GM21360 (cell line): ENCODE results near the gene CACNB2.

ENCODE experiments used
- ATAC-seq: cut with Tn5 transposase; IDR thresholded peaks from one replicate; pipeline ENCODE4 v1.9.1; 2021; ENCODE audit warnings: mild to moderate bottlenecking, moderate library complexity; ENCODE audit not compliant: unreplicated experiment

The CACNB2 gene

DNA sequence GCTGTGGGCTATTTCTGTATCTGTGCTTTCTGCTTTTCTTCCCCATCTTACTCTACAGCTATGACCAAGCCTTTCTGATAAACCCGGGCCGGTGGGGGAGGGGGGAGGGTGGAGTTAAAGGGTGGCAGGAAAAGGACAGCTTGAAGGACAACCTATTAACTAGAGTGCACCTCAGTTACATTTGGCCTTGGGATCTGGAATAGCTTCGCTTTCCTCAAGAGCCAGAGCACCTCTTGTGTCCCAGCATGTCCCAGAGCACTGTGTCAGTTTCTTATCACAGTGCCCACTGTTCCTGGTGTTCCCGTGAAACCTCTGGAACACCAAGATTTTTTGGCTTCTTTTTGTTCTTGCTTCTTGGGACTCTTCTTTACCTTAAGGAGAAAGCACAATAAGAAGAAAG lies 350.5 kb downstream of the CACNB2 start:
- ATAC-seq, result no peak

- ATAC-seq, result no peak
Measured at GRCh38 chr10:18497806-18498369, 357.7 kb downstream of the CACNB2 start.

GRCh38 chr10:18498998-18499397 lies 358.8 kb downstream of the CACNB2 start:
- ATAC-seq, result no peak

DNA sequence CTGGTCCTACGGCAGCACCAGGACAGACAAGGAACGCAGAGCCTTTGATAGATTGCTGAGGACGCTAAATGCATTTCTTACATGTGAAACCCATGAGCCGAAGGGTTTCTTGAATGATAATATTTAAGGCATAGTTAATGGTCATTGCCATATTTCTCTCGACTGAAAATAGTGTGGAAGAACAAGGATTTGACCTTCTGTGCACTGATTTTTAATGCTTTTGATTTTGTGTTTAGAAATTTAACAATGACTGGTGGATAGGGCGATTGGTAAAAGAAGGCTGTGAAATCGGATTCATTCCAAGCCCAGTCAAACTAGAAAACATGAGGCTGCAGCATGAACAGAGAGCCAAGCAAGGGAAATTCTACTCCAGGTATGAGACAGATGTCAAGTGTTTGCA lies 360.4 kb downstream of the CACNB2 start:
- ATAC-seq, result no peak

- peak; percentile 97 for ATAC-seq
Measured at GRCh38 chr10:18501198-18501597, 361.0 kb downstream of the CACNB2 start.

- ATAC-seq, result no peak
Measured at GRCh38 chr10:18501629-18502028, 361.4 kb downstream of the CACNB2 start.

DNA sequence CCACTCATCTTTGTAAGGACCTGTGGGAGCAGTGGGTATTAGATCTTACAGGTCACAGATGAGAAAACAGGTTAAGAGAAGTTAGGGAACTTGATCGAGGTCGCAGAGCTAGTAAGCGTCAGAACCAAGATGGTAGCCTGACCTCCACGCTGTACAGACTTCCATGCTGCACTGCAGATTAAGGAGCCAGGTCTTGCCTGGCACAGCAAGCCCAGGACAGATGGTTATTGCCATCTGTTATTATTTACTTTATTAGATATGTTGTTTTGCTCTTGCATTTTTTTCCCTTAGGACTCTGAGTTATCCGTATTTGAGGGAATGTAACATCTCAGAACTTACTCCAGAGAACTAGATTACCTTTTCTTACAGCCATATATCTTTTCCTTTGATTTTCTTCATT lies 363.9 kb downstream of the CACNB2 start:
- ATAC-seq, result no peak

- no peak for ATAC-seq
Measured at GRCh38 chr10:18505456-18506118, 365.4 kb downstream of the CACNB2 start.

DNA sequence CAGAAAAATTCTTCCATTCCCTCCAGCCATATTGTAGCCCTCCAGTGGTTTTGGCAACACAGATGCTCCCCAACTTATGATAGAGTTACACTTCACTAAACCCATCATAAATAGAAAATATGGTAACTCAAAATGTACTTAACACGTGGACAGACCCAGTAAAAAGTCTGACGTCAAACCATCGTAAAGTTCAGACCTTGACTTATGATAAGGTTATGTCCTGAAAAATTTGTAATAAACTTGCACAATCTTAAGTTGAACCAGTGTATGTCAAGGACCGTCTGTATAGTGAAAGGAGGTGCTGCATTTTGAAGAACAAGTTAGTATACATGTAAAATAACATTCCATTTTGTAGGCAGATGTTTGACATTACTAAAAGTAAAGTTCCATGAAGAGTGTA lies 368.4 kb downstream of the CACNB2 start:
- ATAC-seq, result no peak

DNA sequence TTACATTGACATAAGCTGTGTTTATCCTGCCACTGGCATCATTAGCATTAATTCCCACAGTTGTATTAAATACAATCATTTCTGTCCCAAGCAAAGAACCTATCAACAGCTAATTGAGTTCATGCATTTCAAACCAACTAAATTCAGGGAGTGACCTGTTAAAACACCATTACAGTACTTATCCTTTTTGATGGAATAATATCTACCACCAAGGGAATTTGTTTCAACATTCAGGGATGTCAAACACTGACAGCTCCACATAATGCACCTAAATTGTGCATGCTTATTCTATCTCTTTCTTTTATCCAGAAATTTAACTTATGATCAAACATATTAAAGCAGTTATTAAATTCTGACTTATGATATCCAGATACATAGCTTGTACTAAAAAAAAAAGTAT lies 374.3 kb downstream of the CACNB2 start:
- no peak for ATAC-seq

- no peak for ATAC-seq
Measured at GRCh38 chr10:18516851-18517250, 376.6 kb downstream of the CACNB2 start.

GRCh38 chr10:18523025-18523424 lies 382.8 kb downstream of the CACNB2 start:
- ATAC-seq, result no peak

GRCh38 chr10:18523858-18524257 lies 383.6 kb downstream of the CACNB2 start:
- ATAC-seq, result no peak

DNA sequence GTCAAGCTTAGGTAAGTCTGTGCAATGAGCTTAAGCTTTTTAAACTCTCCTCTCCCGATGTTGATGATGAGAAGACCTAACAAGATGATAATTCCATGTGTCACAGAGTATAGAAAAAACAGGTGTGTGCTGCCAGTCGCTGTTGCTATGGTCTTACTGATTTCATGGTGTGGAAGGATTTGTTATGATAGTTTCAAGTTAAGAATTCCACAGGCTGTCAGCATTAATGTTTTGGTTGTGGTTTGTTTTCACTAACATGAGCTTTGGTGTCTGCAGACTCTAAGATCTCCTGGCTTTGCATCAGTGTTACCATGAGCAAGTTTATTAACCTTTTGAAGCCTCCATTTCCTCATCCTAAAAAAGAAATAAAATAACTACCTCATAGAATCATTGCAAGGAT lies 387.5 kb downstream of the CACNB2 start:
- no peak for ATAC-seq

DNA sequence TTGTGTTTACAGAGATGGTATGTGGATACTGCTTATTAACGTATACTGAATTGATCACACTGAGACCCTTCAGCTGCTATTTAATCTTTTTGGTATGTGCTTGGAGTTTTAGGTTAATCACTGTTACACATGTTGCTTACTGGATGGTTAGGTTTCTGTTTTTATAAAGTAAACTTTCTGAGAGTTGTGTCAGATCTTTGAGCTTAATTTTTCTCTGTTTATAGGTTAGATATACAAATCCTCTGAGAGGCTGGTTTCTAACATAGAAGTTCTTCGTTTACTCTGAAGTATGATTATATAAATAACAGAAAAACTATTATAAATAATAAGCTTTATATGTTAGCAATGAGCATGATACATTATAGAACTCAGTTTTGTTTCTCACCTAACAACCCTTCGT lies 388.1 kb downstream of the CACNB2 start:
- no peak for ATAC-seq

- ATAC-seq, result no peak
Measured at GRCh38 chr10:18532881-18533535, 392.8 kb downstream of the CACNB2 start.

DNA sequence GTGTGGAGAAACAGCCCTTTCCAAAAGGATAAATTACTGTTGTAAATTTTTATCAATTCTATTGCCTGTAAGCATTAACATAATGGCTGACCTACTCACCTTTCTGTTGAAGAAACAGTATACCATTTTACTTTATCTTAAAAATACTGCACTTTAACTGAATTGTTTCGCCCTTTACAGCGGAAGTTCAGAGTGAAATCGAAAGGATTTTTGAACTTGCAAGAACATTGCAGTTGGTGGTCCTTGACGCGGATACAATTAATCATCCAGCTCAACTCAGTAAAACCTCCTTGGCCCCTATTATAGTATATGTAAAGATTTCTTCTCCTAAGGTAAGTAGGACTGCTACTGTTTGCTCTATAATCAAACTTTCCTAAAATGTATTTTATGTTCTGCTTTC lies 393.7 kb downstream of the CACNB2 start:
- no peak for ATAC-seq

DNA sequence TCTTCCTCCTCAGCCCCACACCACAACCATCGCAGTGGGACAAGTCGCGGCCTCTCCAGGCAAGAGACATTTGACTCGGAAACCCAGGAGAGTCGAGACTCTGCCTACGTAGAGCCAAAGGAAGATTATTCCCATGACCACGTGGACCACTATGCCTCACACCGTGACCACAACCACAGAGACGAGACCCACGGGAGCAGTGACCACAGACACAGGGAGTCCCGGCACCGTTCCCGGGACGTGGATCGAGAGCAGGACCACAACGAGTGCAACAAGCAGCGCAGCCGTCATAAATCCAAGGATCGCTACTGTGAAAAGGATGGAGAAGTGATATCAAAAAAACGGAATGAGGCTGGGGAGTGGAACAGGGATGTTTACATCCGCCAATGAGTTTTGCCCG lies 399.1 kb downstream of the CACNB2 start:
- no peak for ATAC-seq

DNA sequence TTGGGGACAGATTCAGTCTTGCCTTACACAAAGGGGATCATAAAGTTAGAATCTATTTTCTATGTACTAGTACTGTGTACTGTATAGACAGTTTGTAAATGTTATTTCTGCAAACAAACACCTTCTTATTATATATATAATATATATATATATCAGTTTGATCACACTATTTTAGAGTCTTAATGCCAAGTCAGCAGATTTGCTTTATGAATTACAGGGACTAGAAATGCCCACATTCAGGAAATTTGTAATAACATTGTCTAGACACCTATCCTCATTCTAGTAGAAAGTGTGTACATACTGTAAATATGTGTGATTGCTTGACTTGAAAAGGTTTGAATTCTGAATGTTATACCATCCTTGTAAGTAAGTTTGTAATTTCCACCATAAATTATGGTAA lies 400.0 kb downstream of the CACNB2 start:
- no peak for ATAC-seq

GRCh38 chr10:18542832-18543231 lies 402.6 kb downstream of the CACNB2 start:
- ATAC-seq, result no peak

- ATAC-seq, result no peak
Measured at GRCh38 chr10:18545621-18546305, 405.5 kb downstream of the CACNB2 start.

DNA sequence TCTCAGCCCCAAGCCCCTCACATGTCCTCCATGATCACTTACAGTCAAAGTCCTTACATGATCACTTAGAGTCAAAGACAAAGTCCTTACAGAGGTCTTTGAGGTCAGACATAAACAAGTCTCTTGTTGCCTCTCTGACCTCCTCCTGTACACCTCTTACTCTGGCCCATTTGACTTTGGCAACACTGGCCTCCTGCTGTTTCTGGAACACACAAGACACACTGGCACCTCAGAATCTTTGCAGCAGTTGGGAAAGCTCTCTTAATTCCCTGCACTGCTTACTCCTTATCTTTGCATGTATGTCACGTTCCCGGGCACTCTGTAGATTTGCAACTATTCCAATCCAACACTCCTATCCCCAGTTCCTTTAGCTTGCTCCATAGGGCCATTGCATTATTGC lies 408.9 kb downstream of the CACNB2 start:
- no peak for ATAC-seq
